ENCODE measurements around the gene ANKLE2.

The ANKLE2 gene

DNA sequence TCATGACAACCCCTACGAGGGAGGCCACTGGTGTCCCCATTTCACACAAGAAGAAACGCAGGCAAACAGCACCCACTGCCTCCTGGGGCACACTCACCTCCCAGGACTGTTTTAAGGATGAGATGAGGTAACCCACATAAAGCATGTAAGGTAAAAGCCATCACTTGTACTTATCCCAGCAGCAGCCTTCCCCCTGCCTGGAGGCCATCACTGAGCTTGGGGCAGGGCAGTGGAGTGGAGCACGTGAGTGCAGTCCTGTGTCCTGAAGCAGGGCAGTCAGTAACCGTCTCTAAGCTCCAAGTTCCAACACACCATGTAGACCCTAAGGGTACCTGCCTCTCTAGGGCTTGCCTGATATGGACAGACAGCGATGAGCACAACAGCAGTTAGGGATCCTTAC is 76.2 kb downstream of the ANKLE2 start:
- DNase-seq: no peak

DNA sequence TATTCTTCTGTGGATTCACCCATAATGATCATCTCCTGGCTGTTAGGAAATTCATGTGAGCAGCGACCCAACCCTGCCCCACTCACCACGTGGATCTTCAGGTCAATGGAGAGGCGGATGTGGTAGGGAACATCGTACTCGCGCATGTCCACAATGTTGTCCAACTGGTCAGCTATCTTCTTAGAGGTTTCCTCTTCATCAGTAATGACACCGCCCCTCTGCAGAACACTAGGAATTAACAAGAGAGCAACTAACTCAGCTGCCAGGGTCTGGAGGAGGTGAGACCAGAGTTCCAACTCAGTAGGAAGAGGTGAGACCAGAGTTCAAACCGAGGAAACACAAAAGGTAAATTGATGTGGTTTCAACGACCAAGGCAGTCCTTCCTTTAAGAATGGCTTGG is 84.1 kb downstream of the ANKLE2 start:
- DNase-seq: no peak

DNA sequence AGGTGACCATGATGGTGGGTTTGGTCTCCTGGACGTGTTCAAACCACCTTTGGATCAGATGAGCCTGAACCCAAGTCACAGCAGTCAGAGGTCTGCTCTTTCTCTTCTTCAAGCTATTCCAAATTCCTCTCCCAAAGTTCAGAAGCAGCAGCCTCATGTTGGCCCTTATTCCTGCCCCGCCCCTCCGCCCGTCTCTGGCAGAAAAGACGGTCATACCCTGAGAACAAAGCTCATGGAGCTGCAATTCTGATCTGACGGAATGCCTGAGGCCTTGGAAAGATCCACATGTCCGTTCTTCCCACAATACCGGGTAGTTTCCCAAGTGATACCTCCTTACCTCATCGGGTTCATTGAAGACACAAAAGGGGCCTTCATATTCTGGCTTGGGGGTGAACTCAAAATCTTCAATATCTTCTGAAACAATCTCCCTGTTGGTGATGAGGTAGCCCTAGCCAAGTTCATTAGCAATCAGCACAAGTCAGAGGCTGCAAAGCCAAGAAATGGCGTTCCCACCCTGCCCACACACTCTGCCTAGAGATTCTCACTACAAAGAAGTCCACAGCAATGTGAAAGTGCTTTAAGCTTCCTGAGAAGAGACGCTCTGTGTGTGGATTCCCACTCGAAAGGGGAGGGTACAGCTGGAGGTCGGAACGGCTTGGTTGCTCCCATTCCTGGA is 85.7 kb downstream of the ANKLE2 start:
- no peak for DNase-seq

Measured in left hindlimb (tissue), 1 donor.